Right atrium auricular region (tissue), 2 donors: ENCODE measurements around the gene GPR37L1. TPM values are rescaled to one million over a fixed set of nuclear protein-coding genes. Genes with fewer than 3 reads are reported as not detected.
A peak's percentile ranks its signal among the peaks of the same experiment; 100 is the strongest.
"Not testable (repeated sequence)": the region's sequence is repeated elsewhere in the genome, so short reads cannot be mapped to it uniquely, and the experiment has no call there.

ENCODE experiments used
- DNase-seq: peaks from one replicate; pipeline ENCODE4 v3.0.0-alpha.2; 2019; ENCODE audit warnings: low spot score
- H3K27ac ChIP-seq, 2 donors: fragments of 200-600 bp; sonication (generic); 1 replicate in 1 of 2; 2 replicates in 1 of 2; pipeline ENCODE4 v1.5.1; 2016 to 2019
- H3K27me3 ChIP-seq, 2 donors: fragments of 200-600 bp; sonication (generic); one replicate each; pipeline versions ENCODE4 v1.5.1 to v1.6.0; 2017 to 2019
- H3K36me3 ChIP-seq: fragments of 200-600 bp; sonication (generic); one replicate; pipeline ENCODE4 v1.5.1; 2016
- H3K4me1 ChIP-seq, 2 donors: fragments of 200-600 bp; sonication (generic); one replicate each; pipeline versions ENCODE4 v1.5.1 to v1.6.0; 2017 to 2019
- H3K4me3 ChIP-seq, 2 donors: fragments of 200-600 bp; sonication (generic); 1 replicate in 1 of 2; 2 replicates in 1 of 2; pipeline ENCODE4 v1.5.1; 2017 to 2019; ENCODE audit warnings: mild to moderate bottlenecking in 1 of 2, moderate library complexity in 1 of 2
- H3K9me3 ChIP-seq, 2 donors: fragments of 200-600 bp; sonication (generic); one replicate each; pipeline ENCODE4 v1.5.1; 2019
- total RNA-seq, 2 donors: library from RNA; depleted of rRNA; stranded (reverse); fragments of >200 nt; gene quantifications; one replicate each; pipeline ENCODE4 v1.1.0, GENCODE V29; 2016
- TF ChIP-seq, protein P1 (sequence below), 2 donors: fragments of 200-600 bp; sonication (generic); IDR thresholded peaks; one replicate each; pipeline ENCODE4 v1.5.1; 2019; ENCODE audit warnings: antibody characterized with exemption in 2 of 2

GPR37L1 gene
- total RNA-seq, 2 donors from 2014 or later, result 0.07 TPM; not detected in 1

DNA sequence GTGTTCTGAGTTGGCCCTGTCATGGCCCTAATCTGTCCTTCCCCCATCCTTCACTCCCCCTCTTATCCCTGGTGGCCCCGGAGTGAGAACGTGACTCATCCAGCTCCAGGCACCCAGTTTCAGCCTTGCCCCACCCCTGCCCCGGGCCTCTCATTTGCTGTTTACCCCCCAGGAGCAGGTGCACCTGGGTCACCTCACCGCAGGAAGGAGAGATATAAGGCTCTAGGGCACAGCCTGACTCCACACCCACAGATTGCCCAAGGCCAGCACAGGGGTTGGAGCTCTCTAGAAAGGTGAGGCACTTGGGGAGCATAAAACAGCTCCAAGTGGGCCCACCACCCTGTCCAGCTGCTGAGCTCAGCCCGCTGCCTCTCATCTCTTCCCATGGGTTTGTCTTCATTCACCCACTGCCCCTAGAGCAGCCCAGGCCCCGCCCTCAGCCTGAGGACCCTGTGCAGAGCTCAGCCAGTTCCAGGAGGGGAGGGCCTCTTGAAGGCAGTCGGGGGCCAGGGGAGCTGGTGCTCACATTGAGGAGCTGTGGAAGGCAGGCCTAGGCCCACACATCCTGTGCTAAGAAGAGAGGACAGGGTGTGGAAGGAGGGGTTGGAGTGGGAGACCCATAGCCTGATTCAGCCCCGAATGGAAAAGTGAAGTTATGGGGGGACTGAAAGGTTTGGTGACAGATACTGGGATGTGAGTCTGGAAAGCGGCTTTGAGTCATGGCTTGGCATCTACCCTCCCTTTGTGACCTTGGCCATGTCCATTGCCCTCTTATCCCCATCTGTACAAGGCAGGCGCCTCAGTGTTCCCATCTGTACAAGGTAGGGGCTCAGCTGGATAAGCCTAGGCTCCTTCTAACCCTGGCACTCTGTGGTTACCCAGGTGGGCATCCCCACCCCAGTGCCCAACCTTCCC is 16.1 kb upstream of the GPR37L1 start:
- Histone ChIP-seq H3K4me3 (no peak overlapping the region), H3K27ac (peak overlapping the region; percentile 78 to 80)
- DNase-seq, result no peak

DNA sequence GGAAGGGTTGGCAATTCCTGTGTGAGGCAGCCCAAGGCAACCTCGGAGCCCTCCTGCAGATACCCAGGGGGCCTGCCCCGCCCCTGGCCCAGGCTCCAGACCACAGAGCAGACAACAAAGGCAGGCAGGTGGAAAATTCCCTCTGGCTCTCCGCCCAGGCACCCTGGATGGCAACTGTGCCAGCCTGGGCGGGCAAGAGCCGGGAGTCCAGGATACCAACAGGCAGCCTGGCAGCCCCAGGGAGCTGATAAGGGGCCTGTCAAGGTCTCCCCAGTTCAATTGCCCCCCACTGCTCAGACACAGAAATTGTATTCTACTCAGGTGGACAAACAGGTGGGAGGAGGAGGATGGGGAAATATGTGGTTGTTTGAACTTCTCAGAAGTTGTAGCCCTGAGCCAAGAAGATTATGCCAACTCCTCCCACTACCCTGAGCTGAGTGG is 15.4 kb upstream of the GPR37L1 start:
- Histone ChIP-seq H3K4me3 (no peak overlapping the region), H3K36me3 (no peaks in the 10 kb centered on the region), H3K27ac (peak overlapping the region; percentile 78 to 80), H3K27me3 (no peaks in the 10 kb centered on the region), H3K4me1 (peaks cover 0 to 32% of the 10 kb centered on the region in 2 donors), H3K9me3 (no peaks in the 10 kb centered on the region)
- DNase-seq, result no peak
- TF ChIP-seq, protein P1, sequence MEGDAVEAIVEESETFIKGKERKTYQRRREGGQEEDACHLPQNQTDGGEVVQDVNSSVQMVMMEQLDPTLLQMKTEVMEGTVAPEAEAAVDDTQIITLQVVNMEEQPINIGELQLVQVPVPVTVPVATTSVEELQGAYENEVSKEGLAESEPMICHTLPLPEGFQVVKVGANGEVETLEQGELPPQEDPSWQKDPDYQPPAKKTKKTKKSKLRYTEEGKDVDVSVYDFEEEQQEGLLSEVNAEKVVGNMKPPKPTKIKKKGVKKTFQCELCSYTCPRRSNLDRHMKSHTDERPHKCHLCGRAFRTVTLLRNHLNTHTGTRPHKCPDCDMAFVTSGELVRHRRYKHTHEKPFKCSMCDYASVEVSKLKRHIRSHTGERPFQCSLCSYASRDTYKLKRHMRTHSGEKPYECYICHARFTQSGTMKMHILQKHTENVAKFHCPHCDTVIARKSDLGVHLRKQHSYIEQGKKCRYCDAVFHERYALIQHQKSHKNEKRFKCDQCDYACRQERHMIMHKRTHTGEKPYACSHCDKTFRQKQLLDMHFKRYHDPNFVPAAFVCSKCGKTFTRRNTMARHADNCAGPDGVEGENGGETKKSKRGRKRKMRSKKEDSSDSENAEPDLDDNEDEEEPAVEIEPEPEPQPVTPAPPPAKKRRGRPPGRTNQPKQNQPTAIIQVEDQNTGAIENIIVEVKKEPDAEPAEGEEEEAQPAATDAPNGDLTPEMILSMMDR (IDR thresholded peaks at IDR 0.05), result no peak

More for the DNA sequence above, 16.1 kb upstream of the GPR37L1 start:
- H3K4me1 ChIP-seq, result peaks cover 0 to 32% of the 10 kb centered on the region in 2 donors
- H3K36me3 ChIP-seq, result no peaks in the 10 kb centered on the region
- no peaks in the 10 kb centered on the region for H3K9me3 ChIP-seq
- no peaks in the 10 kb centered on the region for H3K27me3 ChIP-seq
- TF ChIP-seq, protein P1 (IDR thresholded peaks at IDR 0.05), result no peak

DNA sequence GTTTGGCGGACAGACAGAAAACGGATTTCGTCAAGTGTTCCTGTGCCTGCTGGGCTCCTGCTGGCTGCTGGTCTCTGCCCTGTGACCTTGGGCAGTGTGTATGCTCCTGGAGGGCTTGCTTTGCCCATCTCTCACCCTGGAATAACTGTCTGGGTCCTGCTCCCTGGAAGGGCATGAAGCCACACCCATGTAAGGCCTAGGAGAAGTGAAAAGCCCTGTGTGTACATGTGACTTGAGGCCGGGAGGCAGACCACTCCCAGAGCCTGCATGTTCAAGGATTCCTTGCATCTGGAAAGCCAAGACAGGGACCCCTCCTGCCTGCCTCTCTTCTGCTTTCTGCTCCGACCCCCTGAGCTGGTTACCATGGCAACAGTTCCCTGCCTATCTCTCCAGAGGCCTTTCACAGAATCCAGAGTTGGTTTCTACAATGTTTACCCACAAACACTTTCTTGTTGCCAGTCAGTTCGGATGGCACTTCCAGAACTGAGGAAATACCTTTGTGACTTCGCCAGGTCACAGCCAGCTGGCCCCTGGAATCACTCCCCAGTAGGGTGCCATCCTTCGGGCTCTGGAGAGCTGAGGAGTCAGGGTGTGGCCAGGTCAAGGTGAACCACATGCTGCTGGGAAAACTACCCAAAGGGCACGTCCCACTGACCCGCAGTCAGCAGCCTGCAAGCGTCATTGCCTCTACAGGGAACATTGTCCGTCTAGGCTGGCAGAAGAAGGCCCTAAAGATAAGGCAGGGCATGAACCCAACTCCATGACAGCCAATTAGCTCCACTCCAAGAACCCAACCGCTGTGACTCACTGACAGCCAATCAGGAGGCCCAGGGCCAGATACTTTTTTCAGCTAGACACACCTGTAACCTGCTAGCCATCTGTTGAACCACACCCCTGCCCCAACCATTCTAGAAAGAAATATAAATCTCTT is 14.7 kb upstream of the GPR37L1 start:
- no peak for DNase-seq
- Histone ChIP-seq H3K36me3 (no peaks in the 10 kb centered on the region), H3K4me3 (no peak overlapping the region), H3K4me1 (peaks cover 0 to 38% of the 10 kb centered on the region in 2 donors), H3K9me3 (no peaks in the 10 kb centered on the region), H3K27ac (peak overlapping the region; percentile 78 to 80), H3K27me3 (no peaks in the 10 kb centered on the region)
- TF ChIP-seq, protein P1 (IDR thresholded peaks at IDR 0.05), result no peak

DNA sequence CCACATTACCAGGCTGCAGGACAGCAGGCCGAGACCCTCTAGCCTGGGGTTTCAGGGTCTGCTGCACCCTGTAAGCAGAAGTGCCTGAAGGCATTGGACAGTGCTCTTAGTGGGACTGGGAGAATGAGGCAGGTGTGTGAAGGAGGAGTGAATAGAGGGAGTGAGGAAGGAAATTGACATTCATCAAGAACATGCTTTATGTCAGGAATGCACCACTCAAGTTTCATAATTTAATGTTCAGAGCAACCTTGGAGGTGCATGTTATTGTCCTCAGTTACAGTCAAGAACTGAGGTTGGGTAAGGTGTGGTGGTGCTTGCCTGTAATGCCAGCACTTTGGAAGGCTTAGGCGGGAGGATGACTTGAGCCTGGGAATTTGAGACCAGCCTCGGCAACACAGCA is 11.7 kb upstream of the GPR37L1 start:
- Histone ChIP-seq H3K27me3 (no peaks in the 10 kb centered on the region), H3K36me3 (no peaks in the 10 kb centered on the region), H3K4me1 (peaks cover 0 to 47% of the 10 kb centered on the region in 2 donors), H3K4me3 (no peak overlapping the region), H3K27ac (peak overlapping the region in 1 of 2 donors; percentile 23), H3K9me3 (no peaks in the 10 kb centered on the region)
- TF ChIP-seq, protein P1 (IDR thresholded peaks at IDR 0.05), result no peak
- no peak for DNase-seq

GRCh38 chr1:202111589-202111988 is 11.1 kb upstream of the GPR37L1 start:
- H3K27ac ChIP-seq, result peak overlapping the region in 1 of 2 donors; percentile 23
- H3K4me1 ChIP-seq, result peaks cover 0 to 42% of the 10 kb centered on the region in 2 donors
- not testable (repeated sequence) for H3K4me3 ChIP-seq, H3K9me3 ChIP-seq, DNase-seq, H3K36me3 ChIP-seq, H3K27me3 ChIP-seq
